HL-60 (cell line): ENCODE measurements around the gene NETO1.

Experiments
- CTCF ChIP-seq: IDR thresholded peaks from one replicate; pipeline ENCODE4 v1.5.1; 2011; ENCODE audit warnings: low read length, control low read depth, inconsistent platforms; ENCODE audit not compliant: insufficient read depth
- GABPA ChIP-seq: IDR thresholded peaks from 2 replicates; pipeline ENCODE4 v1.6.1; 2012; ENCODE audit warnings: low read depth
- POLR2AphosphoS5 ChIP-seq: IDR thresholded peaks from 2 replicates; pipeline ENCODE4 v1.6.1; 2012; ENCODE audit warnings: low read depth
- REST ChIP-seq: IDR thresholded peaks from 2 replicates; pipeline ENCODE4 v1.6.1; 2012; ENCODE audit warnings: low read depth; ENCODE audit not compliant: insufficient replicate concordance
- SPI1 ChIP-seq: IDR thresholded peaks from 2 replicates; pipeline ENCODE4 v1.6.1; 2012; ENCODE audit warnings: low read depth, mild to moderate bottlenecking, borderline replicate concordance

- TF ChIP-seq CTCF (no peak), POLR2AphosphoS5 (no peak), REST (no peak), GABPA (no peak), SPI1 (no peak)
These were observed 47.2 kb downstream of the NETO1 start for GRCh38 chr18:72820571-72820970.
